Osteocyte (in vitro differentiated cells): ENCODE data around the gene NDRG3. TPM values are rescaled to one million over a fixed set of nuclear protein-coding genes. Genes with fewer than 3 reads are reported as not detected.

Experiments used
- DNase-seq: peaks from one replicate; pipeline ENCODE4 v3.0.0; 2021; ENCODE audit warnings: mixed read lengths; ENCODE audit not compliant: unreplicated experiment; ENCODE audit errors: extremely low spot score
- H3K27ac Mint-ChIP-seq: one replicate; pipeline ENCODE4 v1.8.0; 2021; ENCODE audit warnings: mild to moderate bottlenecking, mixed read lengths; ENCODE audit not compliant: unreplicated experiment
- H3K27me3 Mint-ChIP-seq: one replicate; pipeline ENCODE4 v1.8.0; 2021; ENCODE audit warnings: mixed read lengths; ENCODE audit not compliant: unreplicated experiment
- H3K36me3 Mint-ChIP-seq: one replicate; pipeline ENCODE4 v1.8.0; 2021; ENCODE audit warnings: mixed read lengths; ENCODE audit not compliant: unreplicated experiment
- H3K4me1 Mint-ChIP-seq: one replicate; pipeline ENCODE4 v1.8.0; 2021; ENCODE audit warnings: mixed read lengths; ENCODE audit not compliant: unreplicated experiment
- H3K4me3 Mint-ChIP-seq: one replicate; pipeline ENCODE4 v1.8.0; 2021; ENCODE audit warnings: mild to moderate bottlenecking, moderate library complexity, mixed read lengths; ENCODE audit not compliant: unreplicated experiment
- H3K9me3 Mint-ChIP-seq: one replicate; pipeline ENCODE4 v1.8.0; 2021; ENCODE audit warnings: mixed read lengths; ENCODE audit not compliant: unreplicated experiment
- CTCF ChIP-seq: fragments of 200-600 bp; sonication (generic); IDR thresholded peaks from 2 replicates; pipeline ENCODE4 v1.5.0; 2021; ENCODE audit warnings: antibody characterized with exemption, mild to moderate bottlenecking, moderate library complexity
- total RNA-seq: library from RNA; stranded (reverse); gene quantifications from 2 replicates; pipeline ENCODE4 v1.2.1, GENCODE V29; 2021

Gene NDRG3
- total RNA-seq, 1 donor from 2014 or later: 32.2 TPM

- peaks cover 17% of the 10 kb centered on the region for H3K4me1 Mint-ChIP-seq
- H3K9me3 Mint-ChIP-seq: no peaks in the 10 kb centered on the region
- no peak for DNase-seq
- no peak overlapping the region for H3K4me3 Mint-ChIP-seq
- H3K27me3 Mint-ChIP-seq: no peaks in the 10 kb centered on the region
- H3K27ac Mint-ChIP-seq: no peak overlapping the region
- no peak for TF ChIP-seq CTCF
- no peaks in the 10 kb centered on the region for H3K36me3 Mint-ChIP-seq
Measured at GRCh38 chr20:36741072-36741471, 4.8 kb downstream of the NDRG3 start.

- peaks cover 10% of the 10 kb centered on the region for H3K4me1 Mint-ChIP-seq
- H3K4me3 Mint-ChIP-seq: no peak overlapping the region
- no peaks in the 10 kb centered on the region for H3K9me3 Mint-ChIP-seq
- no peaks in the 10 kb centered on the region for H3K36me3 Mint-ChIP-seq
- no peak for TF ChIP-seq CTCF
- H3K27me3 Mint-ChIP-seq: no peaks in the 10 kb centered on the region
- DNase-seq: no peak
- no peak overlapping the region for H3K27ac Mint-ChIP-seq
Measured at GRCh38 chr20:36737183-36737499, 8.7 kb downstream of the NDRG3 start.

GRCh38 chr20:36736451-36737182, 9.3 kb downstream of the NDRG3 start:
- Mint-ChIP-seq H3K4me1 (peaks cover 10% of the 10 kb centered on the region), H3K27ac (no peak overlapping the region), H3K27me3 (no peaks in the 10 kb centered on the region), H3K9me3 (no peaks in the 10 kb centered on the region), H3K4me3 (no peak overlapping the region), H3K36me3 (no peaks in the 10 kb centered on the region)
- no peak for TF ChIP-seq CTCF
- no peak for DNase-seq

GRCh38 chr20:36732456-36732855, 13.4 kb downstream of the NDRG3 start:
- Mint-ChIP-seq H3K4me3 (no peak overlapping the region), H3K27ac (no peak overlapping the region), H3K9me3 (no peaks in the 10 kb centered on the region), H3K27me3 (no peaks in the 10 kb centered on the region), H3K36me3 (peaks cover 2% of the 10 kb centered on the region), H3K4me1 (peaks cover 10% of the 10 kb centered on the region)
- DNase-seq: no peak
- no peak for TF ChIP-seq CTCF

GRCh38 chr20:36728986-36729385, 16.9 kb downstream of the NDRG3 start:
- H3K36me3 Mint-ChIP-seq: peaks cover 5% of the 10 kb centered on the region
- TF ChIP-seq CTCF: no peak
- H3K9me3 Mint-ChIP-seq: no peaks in the 10 kb centered on the region
- no peaks in the 10 kb centered on the region for H3K27me3 Mint-ChIP-seq
- no peak for DNase-seq
- peaks cover 7% of the 10 kb centered on the region for H3K4me1 Mint-ChIP-seq
- H3K4me3 Mint-ChIP-seq: no peak overlapping the region
- no peak overlapping the region for H3K27ac Mint-ChIP-seq
